SH-SY5Y (cell line): ENCODE measurements around the gene KDELR3.

Experiments
- GATA2 ChIP-seq: IDR thresholded peaks from 2 replicates; pipeline ENCODE4 v1.6.1; 2011; ENCODE audit warnings: mild to moderate bottlenecking, low read depth, low read length
- GATA3 ChIP-seq: IDR thresholded peaks from 2 replicates; pipeline ENCODE4 v1.6.1; 2011; ENCODE audit warnings: low read depth, mild to moderate bottlenecking, low read length, moderate library complexity

DNA sequence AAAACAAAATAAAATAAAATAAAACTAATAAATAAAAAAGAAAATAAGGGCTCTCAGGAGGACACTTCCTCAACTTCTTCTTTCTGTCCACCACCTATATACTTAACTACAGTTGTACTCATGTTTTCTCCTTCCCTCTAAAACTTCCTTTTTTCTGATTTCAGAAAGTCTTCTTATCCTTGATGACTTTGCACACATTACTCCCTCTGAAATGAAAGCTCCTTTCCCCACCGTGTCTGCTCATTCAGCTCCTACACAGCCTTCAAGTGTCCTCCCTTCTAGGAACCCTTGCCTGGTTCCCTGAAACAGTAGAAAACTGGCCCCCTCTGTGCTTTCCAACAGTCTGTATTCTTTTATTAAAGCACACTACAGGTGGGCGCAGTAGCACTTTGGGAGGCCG is 56.5 kb downstream of the KDELR3 start:
- TF ChIP-seq GATA2 (no peak), GATA3 (no peak)
